A549 (cell line): Measurements from ENCODE around the gene MYH10. TPM values are rescaled to one million over a fixed set of nuclear protein-coding genes. Genes with fewer than 3 reads are reported as not detected.

Source experiments
- ATAC-seq, 2 experiments: fragments of 200-7000 bp in 1 of 2; fragments of >200 bp in 1 of 2; cut with Nextera tagmentation in 1 of 2; cut with Tn5 transposase in 1 of 2; 3 replicates each; pipeline versions ENCODE4 v1.8.0 to v1.9.1; 2018 to 2020; ENCODE audit warnings: mild to moderate bottlenecking in 1 of 2, moderate library complexity in 1 of 2
- CTCF ChIA-PET: fragments of 300-600 bp; sonication (Branson Sonifier 250); formaldehyde crosslinking; extraction: SDS; loops from one replicate; lab custom pipeline; 2021; ENCODE audit warnings: antibody characterized with exemption, inconsistent platforms; lab: Yijun Ruan, JAX
- POLR2A ChIA-PET: fragments of 350-600 bp; formaldehyde crosslinking; extraction: SDS; loops from one replicate; lab custom pipeline; 2021; ENCODE audit warnings: antibody characterized with exemption, inconsistent platforms; lab: Yijun Ruan, JAX
- DNase-seq, 2 experiments: peaks; one replicate each; pipeline versions ENCODE4 v3.0.0 to v3.0.0-alpha.2; 2011 to 2016; ENCODE audit warnings: low read depth in 1 of 2, low spot score in 1 of 2
- FAIRE-seq: peaks from 2 replicates; lab custom pipeline; 2011; peaks lifted over from hg19 to GRCh38; lab: Jason Lieb, UNC
- H3K27ac ChIP-seq, 2 experiments: fragments of >200 bp; sonication (Bioruptor Twin); formaldehyde crosslinking; 3 replicates each; pipeline ENCODE4 v1.5.1; 2016 to 2017
- H3K4me1 ChIP-seq: fragments of >200 bp; sonication (Bioruptor Twin); formaldehyde crosslinking; 3 replicates; pipeline ENCODE4 v1.6.1; 2016
- H3K4me2 ChIP-seq: fragments of >200 bp; sonication (Bioruptor Twin); formaldehyde crosslinking; 3 replicates; pipeline ENCODE4 v1.6.1; 2016
- H3K4me3 ChIP-seq: fragments of >200 bp; sonication (Bioruptor Twin); formaldehyde crosslinking; 3 replicates; pipeline ENCODE4 v1.5.1; 2016
- H3K9me3 ChIP-seq: fragments of >200 bp; sonication (Bioruptor Twin); formaldehyde crosslinking; 3 replicates; pipeline ENCODE4 v1.6.1; 2016
- CEBPB ChIP-seq, 2 experiments: fragments of >200 bp in 1 of 2; sonication (Bioruptor Twin) in 1 of 2; formaldehyde crosslinking in 1 of 2; IDR thresholded peaks; 2 replicates each; pipeline ENCODE4 v1.6.1; 2012 to 2016
- EHF ChIP-seq: fragments of 250-450 bp; sonication (Bioruptor Pico); IDR thresholded peaks from 2 replicates; pipeline ENCODE4 v1.5.0; 2020; ENCODE audit warnings: mild to moderate bottlenecking
- EHMT2 ChIP-seq: fragments of 200-600 bp; sonication (generic); IDR thresholded peaks from 2 replicates; pipeline ENCODE4 v1.6.1; 2016; ENCODE audit warnings: antibody characterized with exemption, low read depth, mild to moderate bottlenecking, moderate library complexity
- EP300 ChIP-seq, 2 experiments: fragments of >200 bp; sonication (Bioruptor Twin); formaldehyde crosslinking; IDR thresholded peaks; 2 replicates in 1 of 2; 3 replicates in 1 of 2; pipeline ENCODE4 v1.6.1; 2016 to 2017
- ESRRA ChIP-seq: fragments of 150-350 bp; IDR thresholded peaks from 2 replicates; pipeline ENCODE4 v1.6.1; 2014; ENCODE audit warnings: mild to moderate bottlenecking, low read length, borderline replicate concordance
- FOSB ChIP-seq: fragments of 250-450 bp; sonication (Bioruptor Pico); IDR thresholded peaks from 2 replicates; pipeline ENCODE4 v1.5.0; 2020; ENCODE audit warnings: mild to moderate bottlenecking, moderate library complexity
- GATA3 ChIP-seq: IDR thresholded peaks from 2 replicates; pipeline ENCODE4 v1.6.1; 2012; ENCODE audit warnings: borderline replicate concordance
- HOXA7 ChIP-seq: fragments of 250-450 bp; sonication (Bioruptor Pico); IDR thresholded peaks from 2 replicates; pipeline ENCODE4 v1.5.0; 2020; ENCODE audit warnings: mild to moderate bottlenecking, moderate library complexity
- HOXB13 ChIP-seq: fragments of 250-450 bp; sonication (Bioruptor Pico); IDR thresholded peaks from 2 replicates; pipeline ENCODE4 v1.5.0; 2020; ENCODE audit warnings: low read depth, mild to moderate bottlenecking, moderate library complexity
- JUN ChIP-seq, 2 experiments: fragments of >200 bp; sonication (Bioruptor Twin); formaldehyde crosslinking; IDR thresholded peaks; 2 replicates in 1 of 2; 3 replicates in 1 of 2; pipeline ENCODE4 v1.6.1; 2016 to 2017
- KDM1A ChIP-seq: fragments of 200-600 bp; sonication (generic); IDR thresholded peaks from 2 replicates; pipeline ENCODE4 v1.6.1; 2016; ENCODE audit warnings: low read depth, mild to moderate bottlenecking
- MAFK ChIP-seq: fragments of 450-650 bp; IDR thresholded peaks from 2 replicates; pipeline ENCODE4 v1.6.1; 2014; ENCODE audit not compliant: partially characterized antibody
- MAZ ChIP-seq: fragments of 150-350 bp; IDR thresholded peaks from 2 replicates; pipeline ENCODE4 v1.6.1; 2014; ENCODE audit warnings: antibody characterized with exemption, low read depth, low read length, borderline replicate concordance
- MYC ChIP-seq: IDR thresholded peaks from 2 replicates; pipeline ENCODE4 v1.6.1; 2012; ENCODE audit warnings: mild to moderate bottlenecking, inconsistent platforms, low read length, improper control_type of control experiment, borderline replicate concordance
- NPAS2 ChIP-seq: fragments of 250-450 bp; sonication (Bioruptor Pico); IDR thresholded peaks from 2 replicates; pipeline ENCODE4 v1.8.0; 2022; ENCODE audit warnings: mild to moderate bottlenecking, moderate library complexity, borderline replicate concordance
- NR3C1 ChIP-seq: fragments of >200 bp; sonication (Bioruptor Twin); formaldehyde crosslinking; IDR thresholded peaks from 3 replicates; pipeline ENCODE4 v1.6.1; 2017
- RFX5 ChIP-seq: fragments of 450-650 bp; IDR thresholded peaks from 2 replicates; pipeline ENCODE4 v1.7.1; 2014; ENCODE audit warnings: antibody characterized with exemption, mild to moderate bottlenecking, moderate library complexity
- RNF2 ChIP-seq: fragments of 200-600 bp; sonication (generic); IDR thresholded peaks from 2 replicates; pipeline ENCODE4 v1.6.1; 2016; ENCODE audit warnings: low read depth, mild to moderate bottlenecking, antibody characterized with exemption, moderate library complexity, borderline replicate concordance
- TFCP2L1 ChIP-seq: fragments of 250-450 bp; sonication (Bioruptor Pico); IDR thresholded peaks from 2 replicates; pipeline ENCODE4 v1.5.0; 2021; ENCODE audit warnings: mild to moderate bottlenecking
- ZC3H11A ChIP-seq: fragments of 450-650 bp; IDR thresholded peaks from 2 replicates; pipeline ENCODE4 v1.6.1; 2014; ENCODE audit warnings: antibody characterized with exemption, mild to moderate bottlenecking
- ZFP36 ChIP-seq: fragments of 450-650 bp; IDR thresholded peaks from 2 replicates; pipeline ENCODE4 v1.6.1; 2014; ENCODE audit warnings: borderline replicate concordance; ENCODE audit not compliant: partially characterized antibody
- WGBS: methylation state at CpG from one replicate; pipeline ENCODE4 v1.1.6; 2017; ENCODE audit errors: missing lambda C conversion rate; 5-methylcytosine and 5-hydroxymethylcytosine counted together
- polyA plus RNA-seq, 4 experiments: library from polyadenylated mRNA; depleted of rRNA in 3 of 4; stranded (reverse); fragments of >200 nt; fragmentation: RNase III in 1 of 4; extraction: RNeasy Plus Mini Kit Qiagen cat#74134 plus additional on column Dnase treatment in 1 of 4; gene quantifications; 2 replicates in 3 of 4; 3 replicates in 1 of 4; pipeline ENCODE4 v1.2.3, GENCODE V29; 2011 to 2017
- TF ChIP-seq, protein P1 (sequence below): fragments of 450-650 bp; IDR thresholded peaks from 2 replicates; pipeline ENCODE4 v1.6.1; 2014; ENCODE audit warnings: antibody characterized with exemption
- TF ChIP-seq, protein P2 (sequence below): fragments of 250-450 bp; sonication (Bioruptor Pico); IDR thresholded peaks from 2 replicates; pipeline ENCODE4 v1.5.0; 2020; ENCODE audit warnings: low read depth, mild to moderate bottlenecking, moderate library complexity
- TF ChIP-seq, protein P3 (sequence below): fragments of >200 bp; sonication (Bioruptor Twin); formaldehyde crosslinking; IDR thresholded peaks from 2 replicates; pipeline ENCODE4 v1.6.1; 2016
- TF ChIP-seq, protein P4 (sequence below): IDR thresholded peaks from 2 replicates; pipeline ENCODE4 v1.6.1; 2012
- TF ChIP-seq, protein P5 (sequence below): IDR thresholded peaks from 2 replicates; pipeline ENCODE4 v1.6.1; 2012
- TF ChIP-seq, protein P6 (sequence below): fragments of 250-450 bp; sonication (Bioruptor Pico); IDR thresholded peaks from 2 replicates; pipeline ENCODE4 v1.5.0; 2021; ENCODE audit warnings: mild to moderate bottlenecking, moderate library complexity, borderline replicate concordance

MYH10 gene
- polyA plus RNA-seq, 2 of the 4 experiments (the other 2 are of a cell fraction) = 26.5 to 28.3 TPM

DNA sequence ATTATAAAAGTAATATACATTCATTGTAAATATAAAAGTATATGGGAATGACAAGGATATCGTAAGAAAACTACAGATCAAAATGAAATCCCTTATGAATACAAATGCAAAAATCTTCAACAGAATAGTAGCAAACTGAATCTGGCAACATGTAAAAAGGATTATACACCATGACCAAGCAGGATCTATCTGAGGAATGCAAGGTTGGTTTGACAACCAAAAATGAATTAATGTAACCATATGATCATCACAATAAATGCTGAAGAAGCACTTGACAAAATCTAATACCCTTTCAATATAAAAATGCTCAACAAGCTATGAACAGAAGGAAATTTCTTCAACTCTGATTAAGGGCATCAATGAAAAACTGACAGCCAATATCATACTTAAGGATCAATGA, 146.1 kb downstream of the MYH10 start:
- DNase-seq = peak in 1 of 2 experiments; percentile 29
- no peak for FAIRE-seq
- ATAC-seq = no peak
- CTCF ChIA-PET = interaction anchor here (0.6 to 2.0 kb wide), 5 partner anchors 9 to 262 kb away, joined by 3 to 5 read pairs (median 4); no protein-coding TSS in a partner anchor
- Histone ChIP-seq H3K4me2 (no peak overlapping the region), H3K9me3 (peaks cover 8% of the 10 kb centered on the region; the same call in 1 of the 3 replicates), H3K27ac (no peak overlapping the region), H3K4me3 (no peak overlapping the region), H3K4me1 (no peaks in the 10 kb centered on the region)
- TF ChIP-seq MAFK = peak; percentile 50
- TF ChIP-seq RFX5 = no peak
- POLR2A ChIA-PET = no interaction called here
- 95% methylated on average over 1 of the region's 1 CpG for WGBS

DNA sequence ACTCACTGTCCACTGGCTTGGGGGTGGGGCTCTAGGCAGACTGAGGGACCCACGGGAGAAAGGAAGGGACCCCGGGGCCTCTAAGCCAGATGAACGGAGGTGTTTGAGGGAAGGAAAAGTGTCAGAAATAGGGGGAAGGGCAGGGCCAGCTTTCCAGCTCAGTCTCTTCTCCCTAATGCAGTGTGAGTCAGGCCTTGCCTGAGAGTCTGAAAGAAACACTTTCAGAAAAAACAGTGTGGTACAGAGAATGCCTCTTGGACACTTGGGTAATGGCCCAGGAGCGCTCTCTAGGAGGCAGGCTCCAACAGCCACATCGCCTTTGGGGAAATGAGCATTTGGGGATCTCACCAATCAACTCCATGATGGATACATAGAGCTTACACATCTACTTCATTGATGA, 148.0 kb downstream of the MYH10 start:
- DNase-seq = no peak
- no peak overlapping the region for H3K27ac ChIP-seq
- 94% methylated on average over 5 of the region's 5 CpGs for WGBS
- H3K9me3 ChIP-seq = peaks cover 8% of the 10 kb centered on the region; the same call in 1 of the 3 replicates
- no peaks in the 10 kb centered on the region for H3K4me1 ChIP-seq
- H3K4me2 ChIP-seq = no peak overlapping the region
- no peak for ATAC-seq
- no peak for TF ChIP-seq JUN (IDR thresholded peaks at IDR 0.05)
- TF ChIP-seq GATA3 = no peak
- TF ChIP-seq HOXA7 (CRISPR knock-in tag) = no peak
- TF ChIP-seq, protein P1, sequence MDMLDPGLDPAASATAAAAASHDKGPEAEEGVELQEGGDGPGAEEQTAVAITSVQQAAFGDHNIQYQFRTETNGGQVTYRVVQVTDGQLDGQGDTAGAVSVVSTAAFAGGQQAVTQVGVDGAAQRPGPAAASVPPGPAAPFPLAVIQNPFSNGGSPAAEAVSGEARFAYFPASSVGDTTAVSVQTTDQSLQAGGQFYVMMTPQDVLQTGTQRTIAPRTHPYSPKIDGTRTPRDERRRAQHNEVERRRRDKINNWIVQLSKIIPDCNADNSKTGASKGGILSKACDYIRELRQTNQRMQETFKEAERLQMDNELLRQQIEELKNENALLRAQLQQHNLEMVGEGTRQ = no peak
- TF ChIP-seq EHF (CRISPR knock-in tag) = no peak
- TF ChIP-seq, protein P2, sequence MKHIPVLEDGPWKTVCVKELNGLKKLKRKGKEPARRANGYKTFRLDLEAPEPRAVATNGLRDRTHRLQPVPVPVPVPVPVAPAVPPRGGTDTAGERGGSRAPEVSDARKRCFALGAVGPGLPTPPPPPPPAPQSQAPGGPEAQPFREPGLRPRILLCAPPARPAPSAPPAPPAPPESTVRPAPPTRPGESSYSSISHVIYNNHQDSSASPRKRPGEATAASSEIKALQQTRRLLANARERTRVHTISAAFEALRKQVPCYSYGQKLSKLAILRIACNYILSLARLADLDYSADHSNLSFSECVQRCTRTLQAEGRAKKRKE = no peak
- TF ChIP-seq, protein P3, sequence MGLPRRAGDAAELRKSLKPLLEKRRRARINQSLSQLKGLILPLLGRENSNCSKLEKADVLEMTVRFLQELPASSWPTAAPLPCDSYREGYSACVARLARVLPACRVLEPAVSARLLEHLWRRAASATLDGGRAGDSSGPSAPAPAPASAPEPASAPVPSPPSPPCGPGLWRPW = no peak
- TF ChIP-seq ZFP36 = no peak
- no peak for TF ChIP-seq RNF2
- no peak for TF ChIP-seq KDM1A
- TF ChIP-seq HOXB13 (CRISPR knock-in tag) = no peak
- TF ChIP-seq CEBPB (IDR thresholded peaks at IDR 0.05) = no peak
- no peak for TF ChIP-seq MYC
- TF ChIP-seq EP300 (IDR thresholded peaks at IDR 0.05) = no peak
- no peak for TF ChIP-seq ESRRA
- TF ChIP-seq NPAS2 (CRISPR knock-in tag) = no peak
- CTCF ChIA-PET = interaction anchor here (0.6 to 1.4 kb wide), 4 partner anchors 38 to 240 kb away, joined by 3 to 6 read pairs (median 4); partner anchors contain the start of gene RPL26
- POLR2A ChIA-PET = no interaction called here
- no peak overlapping the region for H3K4me3 ChIP-seq
- no peak for FAIRE-seq

DNA sequence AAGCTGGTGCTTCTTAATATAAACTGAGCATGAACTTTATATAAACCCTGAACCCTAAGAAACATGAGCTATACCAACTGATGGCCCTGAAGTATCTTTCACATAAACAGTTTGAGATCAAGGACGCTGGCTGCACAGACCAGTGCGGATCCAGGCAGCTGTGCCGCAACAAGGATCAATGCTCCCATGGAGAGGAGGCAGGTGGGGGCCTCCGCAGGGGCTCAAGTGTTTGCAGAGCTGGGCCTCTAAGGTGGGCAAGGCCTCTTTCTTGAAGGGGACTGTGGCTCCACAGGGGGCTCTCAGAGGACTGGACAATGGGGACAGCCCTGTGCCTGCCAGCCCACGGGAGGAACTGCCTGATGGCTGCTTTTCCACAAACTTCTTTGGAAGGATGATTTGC, 148.8 kb downstream of the MYH10 start:
- DNase-seq = no peak
- no peak overlapping the region for H3K4me3 ChIP-seq
- TF ChIP-seq ZC3H11A = no peak
- no peak for TF ChIP-seq TFCP2L1 (CRISPR knock-in tag)
- TF ChIP-seq, protein P2 = no peak
- TF ChIP-seq FOSB = no peak
- no peak for TF ChIP-seq NR3C1
- TF ChIP-seq, protein P4, sequence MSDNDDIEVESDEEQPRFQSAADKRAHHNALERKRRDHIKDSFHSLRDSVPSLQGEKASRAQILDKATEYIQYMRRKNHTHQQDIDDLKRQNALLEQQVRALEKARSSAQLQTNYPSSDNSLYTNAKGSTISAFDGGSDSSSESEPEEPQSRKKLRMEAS = no peak
- TF ChIP-seq MYC = no peak
- TF ChIP-seq, protein P5, sequence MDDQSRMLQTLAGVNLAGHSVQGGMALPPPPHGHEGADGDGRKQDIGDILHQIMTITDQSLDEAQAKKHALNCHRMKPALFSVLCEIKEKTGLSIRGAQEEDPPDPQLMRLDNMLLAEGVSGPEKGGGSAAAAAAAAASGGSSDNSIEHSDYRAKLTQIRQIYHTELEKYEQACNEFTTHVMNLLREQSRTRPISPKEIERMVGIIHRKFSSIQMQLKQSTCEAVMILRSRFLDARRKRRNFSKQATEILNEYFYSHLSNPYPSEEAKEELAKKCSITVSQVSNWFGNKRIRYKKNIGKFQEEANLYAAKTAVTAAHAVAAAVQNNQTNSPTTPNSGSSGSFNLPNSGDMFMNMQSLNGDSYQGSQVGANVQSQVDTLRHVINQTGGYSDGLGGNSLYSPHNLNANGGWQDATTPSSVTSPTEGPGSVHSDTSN = no peak
- TF ChIP-seq, protein P6, sequence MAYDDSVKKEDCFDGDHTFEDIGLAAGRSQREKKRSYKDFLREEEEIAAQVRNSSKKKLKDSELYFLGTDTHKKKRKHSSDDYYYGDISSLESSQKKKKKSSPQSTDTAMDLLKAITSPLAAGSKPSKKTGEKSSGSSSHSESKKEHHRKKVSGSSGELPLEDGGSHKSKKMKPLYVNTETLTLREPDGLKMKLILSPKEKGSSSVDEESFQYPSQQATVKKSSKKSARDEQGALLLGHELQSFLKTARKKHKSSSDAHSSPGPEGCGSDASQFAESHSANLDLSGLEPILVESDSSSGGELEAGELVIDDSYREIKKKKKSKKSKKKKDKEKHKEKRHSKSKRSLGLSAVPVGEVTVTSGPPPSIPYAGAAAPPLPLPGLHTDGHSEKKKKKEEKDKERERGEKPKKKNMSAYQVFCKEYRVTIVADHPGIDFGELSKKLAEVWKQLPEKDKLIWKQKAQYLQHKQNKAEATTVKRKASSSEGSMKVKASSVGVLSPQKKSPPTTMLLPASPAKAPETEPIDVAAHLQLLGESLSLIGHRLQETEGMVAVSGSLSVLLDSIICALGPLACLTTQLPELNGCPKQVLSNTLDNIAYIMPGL (CRISPR knock-in tag) = no peak
- no peak for TF ChIP-seq EHMT2
- TF ChIP-seq ESRRA = no peak
- no peak for TF ChIP-seq MAZ
- TF ChIP-seq, protein P1 = no peak
- no peaks in the 10 kb centered on the region for H3K4me1 ChIP-seq
- FAIRE-seq = no peak
- H3K27ac ChIP-seq = no peak overlapping the region
- ChIA-PET CTCF (interaction anchor here (0.6 to 2.6 kb wide), 5 partner anchors 9 to 272 kb away, joined by 3 to 16 read pairs (median 4); no protein-coding TSS in a partner anchor), POLR2A (no interaction called here)
- WGBS = 92% methylated on average over 5 of the region's 5 CpGs
- no peak for ATAC-seq
- no peak overlapping the region for H3K4me2 ChIP-seq
- H3K9me3 ChIP-seq = peaks cover 8% of the 10 kb centered on the region; the same call in 1 of the 3 replicates
